Right atrium auricular region (tissue), 2 donors: ENCODE measurements around the gene CPNE8. TPM values are rescaled to one million over a fixed set of nuclear protein-coding genes. Genes with fewer than 3 reads are reported as not detected.

Experiments
- DNase-seq: peaks from one replicate; pipeline ENCODE4 v3.0.0-alpha.2; 2019; ENCODE audit warnings: low spot score
- H3K27ac ChIP-seq, 2 donors: fragments of 200-600 bp; sonication (generic); 1 replicate in 1 of 2; 2 replicates in 1 of 2; pipeline ENCODE4 v1.5.1; 2016 to 2019
- H3K27me3 ChIP-seq, 2 donors: fragments of 200-600 bp; sonication (generic); one replicate each; pipeline versions ENCODE4 v1.5.1 to v1.6.0; 2017 to 2019
- H3K36me3 ChIP-seq: fragments of 200-600 bp; sonication (generic); one replicate; pipeline ENCODE4 v1.5.1; 2016
- H3K4me1 ChIP-seq, 2 donors: fragments of 200-600 bp; sonication (generic); one replicate each; pipeline versions ENCODE4 v1.5.1 to v1.6.0; 2017 to 2019
- H3K4me3 ChIP-seq, 2 donors: fragments of 200-600 bp; sonication (generic); 1 replicate in 1 of 2; 2 replicates in 1 of 2; pipeline ENCODE4 v1.5.1; 2017 to 2019; ENCODE audit warnings: mild to moderate bottlenecking in 1 of 2, moderate library complexity in 1 of 2
- H3K9me3 ChIP-seq, 2 donors: fragments of 200-600 bp; sonication (generic); one replicate each; pipeline ENCODE4 v1.5.1; 2019
- CTCF ChIP-seq, 2 donors: fragments of 200-600 bp; sonication (generic); IDR thresholded peaks; one replicate each; pipeline ENCODE4 v1.5.1; 2019; ENCODE audit warnings: antibody characterized with exemption in 2 of 2
- total RNA-seq, 2 donors: library from RNA; depleted of rRNA; stranded (reverse); fragments of >200 nt; gene quantifications; one replicate each; pipeline ENCODE4 v1.1.0, GENCODE V29; 2016

Gene CPNE8
- total RNA-seq, 2 donors from 2014 or later, result 33.1 to 36.2 TPM

GRCh38 chr12:38648813-38649212 lies 256.6 kb downstream of the CPNE8 start:
- no peak for TF ChIP-seq CTCF (IDR thresholded peaks at IDR 0.05)
- Histone ChIP-seq H3K27ac (no peak overlapping the region), H3K4me1 (no peaks in the 10 kb centered on the region), H3K27me3 (no peaks in the 10 kb centered on the region), H3K36me3 (no peaks in the 10 kb centered on the region), H3K4me3 (no peak overlapping the region), H3K9me3 (no peaks in the 10 kb centered on the region)
- DNase-seq, result no peak

- H3K27me3 ChIP-seq, result no peaks in the 10 kb centered on the region
- H3K9me3 ChIP-seq, result no peaks in the 10 kb centered on the region
- no peak for TF ChIP-seq CTCF (IDR thresholded peaks at IDR 0.05)
These were observed 259.2 kb downstream of the CPNE8 start for GRCh38 chr12:38646146-38646545.

GRCh38 chr12:38639625-38640024 lies 265.8 kb downstream of the CPNE8 start:
- Histone ChIP-seq H3K36me3 (no peaks in the 10 kb centered on the region), H3K27ac (no peak overlapping the region), H3K4me3 (no peak overlapping the region), H3K4me1 (no peaks in the 10 kb centered on the region), H3K27me3 (no peaks in the 10 kb centered on the region), H3K9me3 (no peaks in the 10 kb centered on the region)
- no peak for DNase-seq
- no peak for TF ChIP-seq CTCF (IDR thresholded peaks at IDR 0.05)

More at GRCh38 chr12:38646146-38646545, 259.2 kb downstream of the CPNE8 start:
- DNase-seq, result no peak
- no peak overlapping the region for H3K27ac ChIP-seq
- no peaks in the 10 kb centered on the region for H3K4me1 ChIP-seq
- no peaks in the 10 kb centered on the region for H3K36me3 ChIP-seq
- H3K4me3 ChIP-seq, result no peak overlapping the region

- H3K9me3 ChIP-seq, result no peaks in the 10 kb centered on the region
- no peaks in the 10 kb centered on the region for H3K27me3 ChIP-seq
- no peak overlapping the region for H3K27ac ChIP-seq
- no peak for TF ChIP-seq CTCF (IDR thresholded peaks at IDR 0.05)
- no peak overlapping the region for H3K4me3 ChIP-seq
- H3K36me3 ChIP-seq, result no peaks in the 10 kb centered on the region
- H3K4me1 ChIP-seq, result no peaks in the 10 kb centered on the region
- no peak for DNase-seq
These were observed 267.0 kb downstream of the CPNE8 start for GRCh38 chr12:38638401-38638800.

- Histone ChIP-seq H3K27ac (no peak overlapping the region), H3K27me3 (no peaks in the 10 kb centered on the region), H3K36me3 (no peaks in the 10 kb centered on the region), H3K4me3 (no peak overlapping the region), H3K9me3 (no peaks in the 10 kb centered on the region), H3K4me1 (no peaks in the 10 kb centered on the region)
- TF ChIP-seq CTCF (IDR thresholded peaks at IDR 0.05), result no peak
- DNase-seq, result no peak
These were observed 271.9 kb downstream of the CPNE8 start for GRCh38 chr12:38633511-38633910.

GRCh38 chr12:38629064-38629463 lies 276.3 kb downstream of the CPNE8 start:
- no peaks in the 10 kb centered on the region for H3K36me3 ChIP-seq
- H3K27me3 ChIP-seq, result no peaks in the 10 kb centered on the region
- no peak overlapping the region for H3K4me3 ChIP-seq
- no peaks in the 10 kb centered on the region for H3K4me1 ChIP-seq
- no peak for TF ChIP-seq CTCF (IDR thresholded peaks at IDR 0.05)
- no peak for DNase-seq
- no peaks in the 10 kb centered on the region for H3K9me3 ChIP-seq
- H3K27ac ChIP-seq, result no peak overlapping the region
